NK-92 (cell line): ENCODE results near the gene FCAMR.

ENCODE experiments used
- DNase-seq: peaks from one replicate; lab custom pipeline; 2025; ENCODE audit not compliant: unreplicated experiment; lab: John Stamatoyannopoulos, UW

Gene FCAMR

GRCh38 chr1:206911064-206911663 is 59.1 kb downstream of the FCAMR start:
- DNase-seq: no peak

- no peak for DNase-seq
These were observed 60.4 kb downstream of the FCAMR start for GRCh38 chr1:206909883-206910318.

- no peak for DNase-seq
These were observed 60.9 kb downstream of the FCAMR start for GRCh38 chr1:206909161-206909882.

- no peak for DNase-seq
These were observed 62.2 kb downstream of the FCAMR start for GRCh38 chr1:206908038-206908437.
